OCI-LY7 (cell line): Measurements from ENCODE around the gene CXCR4.

ENCODE experiments used
- EZH2phosphoT487 ChIP-seq: fragments of 200-600 bp; sonication (generic); IDR thresholded peaks from 2 replicates; pipeline ENCODE4 v1.6.1; 2018; ENCODE audit warnings: low read depth, borderline replicate concordance, mild to moderate bottlenecking, mixed run types, antibody characterized with exemption, low read length, moderate library complexity, mixed read lengths
- TF ChIP-seq, protein P1 (sequence below): fragments of 200-600 bp; sonication (generic); conservative IDR thresholded peaks from 2 replicates; pipeline ENCODE4 v1.5.1; 2014; ENCODE audit warnings: mild to moderate bottlenecking, antibody characterized with exemption, low read length, moderate library complexity, mixed read lengths

DNA sequence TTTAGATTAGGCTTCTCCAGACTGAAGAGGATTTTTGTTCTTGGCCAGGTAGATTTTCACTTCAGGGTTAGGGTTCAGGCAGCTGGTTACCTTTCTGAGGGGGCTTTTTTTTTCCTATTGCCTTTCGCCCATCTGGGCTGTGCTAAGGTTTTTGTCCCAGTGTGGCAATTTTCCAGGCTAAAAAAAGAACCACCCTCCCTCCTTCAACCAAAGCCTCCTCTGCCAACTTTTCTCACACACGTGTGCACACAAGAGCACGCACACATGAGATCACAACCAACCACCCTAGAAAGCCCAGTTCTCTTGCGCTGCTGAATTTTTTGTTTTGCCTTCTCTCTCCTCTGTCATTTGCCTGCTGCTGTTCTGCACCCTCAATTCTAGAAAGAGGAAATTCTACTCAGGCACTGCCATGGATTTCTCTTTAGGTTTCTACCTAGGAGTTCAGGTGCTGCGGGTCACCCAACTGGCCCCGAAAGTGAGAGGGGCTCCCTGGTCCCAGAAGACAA, 8.5 kb upstream of the CXCR4 start:
- TF ChIP-seq, protein P1, sequence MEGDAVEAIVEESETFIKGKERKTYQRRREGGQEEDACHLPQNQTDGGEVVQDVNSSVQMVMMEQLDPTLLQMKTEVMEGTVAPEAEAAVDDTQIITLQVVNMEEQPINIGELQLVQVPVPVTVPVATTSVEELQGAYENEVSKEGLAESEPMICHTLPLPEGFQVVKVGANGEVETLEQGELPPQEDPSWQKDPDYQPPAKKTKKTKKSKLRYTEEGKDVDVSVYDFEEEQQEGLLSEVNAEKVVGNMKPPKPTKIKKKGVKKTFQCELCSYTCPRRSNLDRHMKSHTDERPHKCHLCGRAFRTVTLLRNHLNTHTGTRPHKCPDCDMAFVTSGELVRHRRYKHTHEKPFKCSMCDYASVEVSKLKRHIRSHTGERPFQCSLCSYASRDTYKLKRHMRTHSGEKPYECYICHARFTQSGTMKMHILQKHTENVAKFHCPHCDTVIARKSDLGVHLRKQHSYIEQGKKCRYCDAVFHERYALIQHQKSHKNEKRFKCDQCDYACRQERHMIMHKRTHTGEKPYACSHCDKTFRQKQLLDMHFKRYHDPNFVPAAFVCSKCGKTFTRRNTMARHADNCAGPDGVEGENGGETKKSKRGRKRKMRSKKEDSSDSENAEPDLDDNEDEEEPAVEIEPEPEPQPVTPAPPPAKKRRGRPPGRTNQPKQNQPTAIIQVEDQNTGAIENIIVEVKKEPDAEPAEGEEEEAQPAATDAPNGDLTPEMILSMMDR, result no peak
- TF ChIP-seq EZH2phosphoT487, result no peak
